IPS-NIHi11 (cell line): ENCODE results near the gene PEX7.
"Not testable (repeated sequence)": the region's sequence is repeated elsewhere in the genome, so short reads cannot be mapped to it uniquely, and the experiment has no call there.

Experiments
- DNase-seq: peaks from one replicate; pipeline ENCODE4 v3.0.0; 2012; ENCODE audit warnings: mixed read lengths, low spot score

Gene PEX7

DNA sequence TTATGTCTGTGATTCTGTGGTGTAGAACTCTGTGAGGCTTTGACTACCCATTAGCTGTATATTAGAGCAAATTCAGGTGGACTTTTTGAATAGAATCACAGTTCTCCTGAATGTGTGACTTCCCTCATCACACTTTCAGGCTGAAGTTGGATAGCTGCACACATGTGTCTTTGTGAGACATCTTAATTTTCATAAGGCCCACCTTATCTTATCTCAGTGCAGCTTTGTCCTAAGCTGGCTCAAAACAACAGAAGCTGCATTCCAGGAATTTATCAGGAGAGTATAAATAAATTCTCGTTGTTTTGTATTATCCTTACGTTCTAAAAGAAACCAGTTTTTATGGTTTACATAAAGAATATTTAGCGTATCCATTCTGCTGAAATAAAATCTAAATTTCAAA, 73.5 kb downstream of the PEX7 start:
- DNase-seq = no peak

DNA sequence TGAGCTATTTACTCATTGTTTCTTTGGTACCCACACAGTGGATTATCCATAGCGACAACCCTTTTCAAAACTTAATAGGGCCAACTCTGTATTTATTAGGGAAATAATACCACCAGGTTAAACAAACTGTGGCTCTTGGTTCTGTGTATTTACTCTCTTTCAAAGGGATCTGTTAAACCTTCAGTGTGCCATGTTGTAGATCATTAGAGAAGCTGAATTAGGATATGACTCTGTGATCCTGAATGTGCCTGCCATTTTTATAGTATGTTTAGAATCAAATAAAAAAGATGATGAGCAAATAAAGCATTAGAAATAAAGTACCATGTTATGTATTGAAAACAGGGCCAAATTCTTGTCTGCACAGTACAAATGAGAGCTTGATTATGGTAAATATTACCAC, 74.7 kb downstream of the PEX7 start:
- no peak for DNase-seq

DNA sequence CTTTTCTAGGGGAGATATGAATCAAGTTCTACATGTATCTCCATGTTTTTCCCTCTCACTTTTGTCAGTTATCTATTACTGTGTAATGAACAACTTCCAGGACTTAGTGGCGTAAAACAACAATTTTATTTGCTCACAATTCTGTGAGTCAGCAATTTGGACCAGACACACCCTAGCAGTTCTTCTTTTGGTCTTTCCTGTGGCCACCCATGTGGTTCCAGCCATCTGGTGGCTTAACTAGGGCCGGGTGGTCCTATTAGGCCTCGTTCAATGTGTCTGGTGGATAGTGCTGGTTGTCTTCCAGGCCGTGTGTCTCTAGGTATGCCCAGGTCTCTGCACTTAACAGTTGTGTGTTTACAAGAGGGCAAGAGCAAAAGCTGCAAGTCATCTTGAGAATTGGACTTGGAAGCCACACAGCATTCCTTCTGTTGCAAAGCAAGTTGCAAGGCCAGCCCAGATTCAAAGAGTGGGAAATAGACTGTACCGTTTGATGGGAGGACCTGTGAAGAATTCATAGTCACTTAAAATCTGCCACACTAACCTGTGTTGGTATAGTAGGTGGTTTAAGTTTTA, 78.9 kb downstream of the PEX7 start:
- DNase-seq = no peak

DNA sequence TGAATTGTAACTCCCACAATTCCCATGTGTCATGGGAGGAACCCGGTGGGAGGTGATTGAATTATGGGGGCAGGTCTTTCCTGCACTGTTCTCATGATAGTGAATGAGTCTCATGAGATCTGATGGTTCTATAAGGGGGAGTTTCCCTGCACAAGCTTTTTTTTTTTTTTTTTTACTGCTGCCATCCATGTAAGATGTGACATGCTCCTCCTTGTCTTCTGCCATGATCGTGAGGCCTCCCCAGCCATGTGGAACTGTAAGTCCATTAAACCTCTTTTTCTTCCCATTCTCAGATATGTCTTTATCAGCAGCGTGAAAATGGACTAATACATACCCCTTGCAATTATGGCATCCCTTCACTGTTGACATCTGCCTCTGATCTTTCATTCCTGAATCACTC, 82.1 kb downstream of the PEX7 start:
- DNase-seq = not testable (repeated sequence)

DNA sequence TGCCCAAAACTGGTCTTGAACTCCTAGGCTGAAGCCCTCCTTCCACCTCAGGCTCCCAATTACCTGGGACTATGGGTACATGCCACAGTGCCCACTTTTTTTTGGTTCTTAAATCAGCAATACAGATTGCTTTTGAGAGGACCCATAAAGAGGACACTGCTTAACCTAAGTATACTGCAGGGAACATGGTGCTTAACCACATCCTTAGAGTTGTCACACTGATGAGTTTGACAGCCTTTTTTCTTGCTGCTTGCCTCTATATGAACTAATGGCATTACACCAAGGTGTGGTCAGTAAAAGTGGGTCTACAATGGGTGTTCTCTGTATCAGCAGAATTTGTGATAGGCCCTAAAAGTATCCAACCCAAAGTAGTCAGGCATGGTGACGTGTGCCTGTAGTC, 92.6 kb downstream of the PEX7 start:
- DNase-seq = no peak

DNA sequence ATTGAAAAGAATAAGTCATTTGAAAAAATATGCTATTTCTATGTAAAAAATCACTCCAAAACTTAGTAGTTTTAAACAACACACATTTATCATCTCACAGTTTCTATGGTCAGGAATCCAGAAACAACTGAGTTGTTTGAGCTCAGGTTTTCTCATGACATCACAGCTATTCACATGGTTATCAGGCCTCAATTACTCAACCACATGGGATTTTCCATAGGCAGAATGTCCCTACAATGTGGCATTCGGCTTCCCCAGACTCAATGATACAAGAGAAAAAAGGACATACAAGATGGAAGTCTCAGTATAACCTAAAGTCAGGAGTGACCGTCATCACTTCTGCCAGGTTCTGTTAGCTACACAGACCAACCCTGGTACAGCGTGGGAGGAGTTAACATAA, 96.3 kb downstream of the PEX7 start:
- no peak for DNase-seq

DNA sequence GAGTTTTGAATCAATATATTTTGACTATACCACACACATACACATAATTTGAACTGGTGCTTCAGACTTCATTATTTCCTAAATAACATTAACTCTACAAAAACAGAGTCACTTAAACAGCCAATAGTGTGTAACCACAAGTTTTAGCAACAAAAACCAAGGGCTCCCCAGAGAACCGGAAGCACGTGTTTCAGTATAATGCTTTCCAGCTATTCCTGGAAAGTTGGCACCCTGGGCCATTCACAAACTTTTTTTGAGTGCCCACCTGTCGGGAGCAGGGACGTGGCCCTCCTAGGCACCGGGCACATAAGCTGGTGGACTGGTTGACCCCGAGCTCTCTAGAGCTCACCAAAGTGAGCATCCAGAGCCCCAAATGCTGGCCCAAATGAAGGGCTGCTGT, 97.8 kb downstream of the PEX7 start:
- DNase-seq = no peak

DNA sequence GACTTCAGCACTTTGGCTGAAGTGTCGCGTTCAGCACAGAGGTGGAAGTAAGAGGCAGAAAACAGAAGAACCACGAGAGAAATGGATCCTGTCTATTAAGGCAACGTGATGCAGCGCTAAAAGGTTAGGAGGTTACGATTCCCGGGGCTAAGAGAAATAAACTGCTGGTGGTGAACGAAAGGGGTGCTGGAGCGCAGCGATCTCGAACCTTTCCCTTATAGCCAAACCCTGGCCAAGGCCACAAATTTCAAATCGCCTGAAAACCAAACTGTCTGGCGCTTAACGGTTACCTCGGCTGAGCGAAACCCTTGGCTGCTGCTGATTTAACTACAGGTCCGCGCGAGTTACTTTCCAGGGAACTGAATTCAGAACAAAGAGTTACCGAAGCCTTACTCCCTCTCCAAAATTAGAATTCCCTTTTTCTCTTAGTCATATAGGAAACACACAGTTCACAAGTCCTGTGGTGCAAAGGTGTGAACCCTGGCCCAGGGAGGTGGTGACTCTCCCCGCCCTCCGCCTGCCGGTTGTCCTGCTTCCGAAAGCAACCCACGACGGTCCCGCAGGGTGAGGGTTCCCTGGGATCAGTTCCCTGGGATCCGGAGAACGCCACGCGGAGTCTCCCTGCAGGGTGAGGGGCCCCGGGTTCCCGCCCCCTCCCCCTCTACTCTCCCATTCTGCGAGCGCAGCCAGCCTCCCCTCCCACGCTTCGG, 98.4 kb downstream of the PEX7 start:
- DNase-seq = peak; percentile 21

DNA sequence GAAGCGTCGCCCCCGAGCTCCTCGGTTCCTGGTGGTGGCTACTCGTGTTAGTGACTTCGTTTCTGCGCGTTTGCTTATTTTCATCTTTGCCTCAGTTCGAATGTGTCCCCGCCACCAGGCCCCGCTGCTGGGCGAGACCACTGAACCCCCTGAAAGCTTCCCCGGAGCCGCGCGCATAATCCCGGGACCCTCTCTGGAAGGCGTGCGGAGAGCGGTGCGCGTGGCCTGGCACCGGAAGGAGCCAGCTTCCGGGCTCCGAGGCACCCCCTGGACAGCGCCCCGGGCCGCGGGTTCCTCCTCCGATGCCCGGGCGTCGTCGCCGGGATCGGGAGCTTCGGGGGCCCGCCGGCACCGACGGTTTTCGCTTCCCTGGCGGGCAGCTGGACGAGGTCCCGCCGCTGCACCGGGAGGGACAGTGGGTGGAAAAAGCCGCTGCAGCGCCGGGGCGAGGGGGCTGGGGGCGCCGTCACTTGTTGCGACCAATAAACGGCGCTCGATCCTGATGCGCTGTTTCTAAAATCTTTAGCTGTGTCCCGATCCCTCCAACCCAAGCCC, 99.1 kb downstream of the PEX7 start:
- DNase-seq = peak; percentile 60

DNA sequence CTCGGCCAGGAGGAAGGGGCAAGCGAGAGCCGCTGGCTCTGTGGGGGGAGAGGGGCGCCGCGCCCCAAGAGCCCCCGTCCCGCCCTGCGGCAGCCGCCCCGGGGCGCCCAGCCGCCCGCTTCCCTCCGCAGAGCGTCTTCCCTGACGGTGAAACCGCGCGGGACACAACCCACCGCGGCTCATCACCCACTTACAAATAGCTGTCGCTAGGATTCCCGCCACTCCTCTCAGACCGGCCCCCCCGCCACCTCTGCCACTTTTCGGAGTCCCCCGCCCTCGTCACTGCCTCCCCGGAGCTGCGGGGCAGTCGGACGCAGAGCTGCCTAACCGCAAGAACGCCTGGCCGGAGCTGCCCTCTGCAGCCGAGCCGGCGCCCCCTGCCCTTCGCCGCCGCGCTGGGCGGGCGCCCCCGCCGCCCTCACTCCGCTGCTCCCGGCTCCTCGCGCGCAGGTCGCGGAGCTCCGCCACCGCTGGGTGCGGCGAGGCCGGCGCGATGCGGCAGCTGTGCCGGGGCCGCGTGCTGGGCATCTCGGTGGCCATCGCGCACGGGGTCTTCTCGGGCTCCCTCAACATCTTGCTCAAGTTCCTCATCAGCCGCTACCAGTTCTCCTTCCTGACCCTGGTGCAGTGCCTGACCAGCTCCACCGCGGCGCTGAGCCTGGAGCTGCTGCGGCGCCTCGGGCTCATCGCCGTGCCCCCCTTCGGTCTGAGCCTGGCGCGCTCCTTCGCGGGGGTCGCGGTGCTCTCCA, 99.7 kb downstream of the PEX7 start, which contains the start of gene SLC35D3:
Gene SLC35D3 (plus strand): TSS at position 366 of the 749 bp plus-strand sequence. CDS start 128 bp downstream, at position 494.
- DNase-seq = peak; percentile 66

DNA sequence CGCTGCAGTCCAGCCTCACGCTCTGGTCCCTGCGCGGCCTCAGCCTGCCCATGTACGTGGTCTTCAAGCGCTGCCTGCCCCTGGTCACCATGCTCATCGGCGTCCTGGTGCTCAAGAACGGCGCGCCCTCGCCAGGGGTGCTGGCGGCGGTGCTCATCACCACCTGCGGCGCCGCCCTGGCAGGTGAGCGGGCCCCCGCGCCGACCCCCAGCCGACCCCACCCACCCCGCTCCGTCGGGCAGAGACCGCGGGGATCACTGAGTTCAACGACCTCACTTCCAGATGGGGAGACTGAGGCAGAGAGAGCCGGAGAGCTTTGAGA, 100.3 kb downstream of the PEX7 start:
- DNase-seq = no peak

DNA sequence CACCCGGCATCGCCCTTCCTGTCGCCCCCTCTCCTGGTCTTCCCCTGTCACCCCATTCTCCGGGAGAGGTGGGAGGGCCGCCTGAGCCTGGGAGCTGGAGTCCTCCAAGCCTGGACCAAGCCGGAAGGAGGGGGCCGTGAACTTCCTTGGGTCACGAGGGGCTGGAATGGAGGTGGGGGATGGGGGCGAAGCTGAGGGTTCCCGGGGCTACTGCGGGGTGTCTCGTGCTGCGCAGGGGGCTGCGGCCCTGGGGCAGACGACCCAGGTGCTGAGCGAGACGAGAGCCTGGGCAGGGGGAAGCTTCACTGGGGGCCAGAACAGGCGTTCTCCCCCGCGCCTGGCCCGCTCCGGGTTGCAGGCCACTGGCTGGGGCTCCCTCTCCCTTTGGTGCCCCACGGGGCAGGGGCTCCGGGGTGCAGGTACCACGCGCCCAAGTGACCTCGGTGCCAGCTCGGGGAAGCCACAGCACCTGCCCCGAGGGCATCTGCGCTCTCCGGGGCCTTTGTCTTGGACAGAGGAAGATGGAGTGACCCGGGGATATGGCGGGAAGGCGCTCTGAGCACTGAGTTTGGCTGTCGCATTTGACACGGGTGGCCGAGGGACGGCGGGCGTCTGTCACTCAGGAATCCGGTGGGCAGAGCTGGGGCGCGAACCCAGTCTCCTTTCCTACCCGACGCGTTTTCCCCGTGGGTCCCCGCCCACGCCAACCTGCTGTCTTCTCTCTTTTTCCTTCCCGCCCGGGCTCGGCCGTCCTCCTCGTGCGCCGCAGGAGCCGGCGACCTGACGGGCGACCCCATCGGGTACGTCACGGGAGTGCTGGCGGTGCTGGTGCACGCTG, 100.9 kb downstream of the PEX7 start:
- DNase-seq = peak; percentile 49

DNA sequence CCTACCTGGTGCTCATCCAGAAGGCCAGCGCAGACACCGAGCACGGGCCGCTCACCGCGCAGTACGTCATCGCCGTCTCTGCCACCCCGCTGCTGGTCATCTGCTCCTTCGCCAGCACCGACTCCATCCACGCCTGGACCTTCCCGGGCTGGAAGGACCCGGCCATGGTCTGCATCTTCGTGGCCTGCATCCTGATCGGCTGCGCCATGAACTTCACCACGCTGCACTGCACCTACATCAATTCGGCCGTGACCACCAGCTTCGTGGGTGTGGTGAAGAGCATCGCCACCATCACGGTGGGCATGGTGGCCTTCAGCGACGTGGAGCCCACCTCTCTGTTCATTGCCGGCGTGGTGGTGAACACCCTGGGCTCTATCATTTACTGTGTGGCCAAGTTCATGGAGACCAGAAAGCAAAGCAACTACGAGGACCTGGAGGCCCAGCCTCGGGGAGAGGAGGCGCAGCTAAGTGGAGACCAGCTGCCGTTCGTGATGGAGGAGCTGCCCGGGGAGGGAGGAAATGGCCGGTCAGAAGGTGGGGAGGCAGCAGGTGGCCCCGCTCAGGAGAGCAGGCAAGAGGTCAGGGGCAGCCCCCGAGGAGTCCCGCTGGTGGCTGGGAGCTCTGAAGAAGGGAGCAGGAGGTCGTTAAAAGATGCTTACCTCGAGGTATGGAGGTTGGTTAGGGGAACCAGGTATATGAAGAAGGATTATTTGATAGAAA, 101.7 kb downstream of the PEX7 start:
- DNase-seq = no peak

DNA sequence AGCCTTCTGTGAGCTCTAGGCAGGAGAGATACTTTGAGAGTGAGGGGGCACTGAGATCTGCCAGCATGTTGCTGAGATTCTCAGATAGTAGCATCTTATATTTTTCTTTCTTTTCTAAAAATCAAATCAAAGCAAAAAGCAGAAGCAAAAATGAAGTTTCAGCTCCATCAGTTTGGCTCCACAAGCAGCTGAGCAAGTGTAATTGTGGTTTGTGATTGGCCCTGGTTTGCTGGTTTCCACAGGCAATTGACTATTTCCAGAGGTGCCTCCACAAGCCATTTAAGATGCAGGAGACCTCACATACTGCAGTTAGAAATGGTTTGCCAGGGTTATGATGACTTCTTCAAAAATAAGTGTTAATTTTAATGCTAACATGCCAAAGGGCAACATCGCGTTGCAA, 104.0 kb downstream of the PEX7 start:
- DNase-seq = no peak

DNA sequence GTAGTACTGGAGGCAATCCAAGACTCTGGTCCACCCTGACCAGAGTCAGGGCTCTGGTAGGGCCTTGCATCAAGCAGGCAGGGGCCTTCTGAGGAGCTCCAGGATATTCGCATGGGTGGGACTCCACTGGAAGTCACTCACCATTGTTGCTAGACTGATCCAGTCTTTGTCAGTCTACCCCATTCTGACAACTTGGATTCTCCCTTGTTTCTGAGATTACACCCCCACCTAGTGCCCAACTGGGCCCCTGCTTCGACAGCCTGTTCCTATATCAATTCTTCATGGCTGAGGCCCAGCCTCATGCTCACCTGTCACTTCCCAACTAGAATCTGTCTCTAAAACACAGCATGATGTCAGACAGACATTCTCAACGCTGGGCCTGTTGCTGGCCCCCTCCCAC, 104.9 kb downstream of the PEX7 start:
- peak; percentile 51 for DNase-seq

DNA sequence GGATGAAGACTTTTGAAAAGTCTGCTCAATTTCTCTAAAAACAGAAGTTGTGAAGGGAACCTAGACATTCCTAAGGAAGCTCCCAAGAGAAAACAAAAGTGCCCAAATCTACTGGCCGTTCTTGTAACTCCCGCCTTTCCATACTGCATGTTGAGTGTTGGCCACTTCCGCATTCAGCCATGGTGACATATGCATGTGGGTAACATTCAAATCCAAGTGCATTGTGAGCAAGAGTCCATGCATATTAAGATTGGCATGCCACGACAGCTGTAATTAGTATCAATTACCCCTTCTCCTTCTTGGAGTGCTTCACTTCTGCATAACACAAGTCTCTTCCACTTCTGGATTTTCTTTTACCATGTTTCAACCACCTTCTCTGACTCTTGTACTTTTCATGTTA, 108.1 kb downstream of the PEX7 start:
- DNase-seq = no peak

DNA sequence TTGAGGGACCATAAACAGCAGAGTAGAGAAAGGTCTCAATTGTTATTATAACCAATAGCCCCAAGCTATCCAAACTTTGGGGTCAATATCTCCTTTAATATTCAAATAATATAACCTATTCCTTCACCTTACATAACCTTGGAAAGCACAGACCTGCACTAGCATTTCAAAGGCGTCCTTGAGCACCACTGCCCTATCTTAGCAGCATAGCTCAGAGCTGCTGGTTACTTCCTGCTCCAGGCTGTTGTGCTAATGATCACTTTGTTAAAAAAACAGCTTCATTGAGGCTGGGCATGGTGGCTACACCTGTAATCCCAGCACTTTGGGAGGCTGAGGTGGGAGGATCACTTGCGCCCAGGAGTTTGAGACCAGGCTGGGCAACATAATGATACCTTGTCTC, 110.2 kb downstream of the PEX7 start:
- no peak for DNase-seq

DNA sequence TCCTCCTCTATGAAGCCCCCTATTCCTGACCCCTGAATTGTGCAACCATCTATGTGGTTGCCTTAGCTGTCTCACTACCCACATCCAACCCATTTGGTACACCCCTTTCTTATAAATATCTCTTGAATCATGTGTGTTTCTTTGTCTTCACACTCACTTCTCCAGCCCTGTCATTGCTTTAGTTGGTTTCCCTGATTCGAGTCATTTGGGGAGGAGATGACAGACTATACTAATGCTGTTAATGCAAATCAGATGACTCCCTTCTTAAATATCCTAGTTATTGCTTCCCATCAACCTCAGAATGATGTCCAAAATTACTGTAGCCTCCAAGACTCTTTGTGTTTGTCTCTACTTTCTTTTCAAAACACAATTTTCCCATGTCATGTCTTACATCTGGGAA, 122.7 kb downstream of the PEX7 start:
- DNase-seq = no peak

DNA sequence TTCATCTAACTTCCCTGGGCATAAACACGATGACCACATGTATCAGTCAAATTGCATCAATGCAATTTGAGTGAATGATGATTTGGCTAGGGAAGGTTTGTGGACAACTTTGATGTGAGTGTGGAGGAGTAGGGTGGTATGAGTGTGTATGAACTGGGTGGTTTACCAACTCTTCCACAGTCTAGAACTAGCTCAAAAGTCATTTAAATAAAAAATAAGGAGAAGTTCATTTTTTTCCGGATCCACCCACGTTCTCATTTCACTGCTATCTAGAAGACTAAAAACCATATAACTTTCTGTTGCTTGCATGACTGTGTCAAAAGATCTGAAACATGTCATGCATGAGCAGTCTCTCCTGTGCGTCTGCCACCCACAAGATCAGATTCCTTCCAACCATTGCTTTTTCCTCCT, 123.3 kb downstream of the PEX7 start:
- DNase-seq = no peak

DNA sequence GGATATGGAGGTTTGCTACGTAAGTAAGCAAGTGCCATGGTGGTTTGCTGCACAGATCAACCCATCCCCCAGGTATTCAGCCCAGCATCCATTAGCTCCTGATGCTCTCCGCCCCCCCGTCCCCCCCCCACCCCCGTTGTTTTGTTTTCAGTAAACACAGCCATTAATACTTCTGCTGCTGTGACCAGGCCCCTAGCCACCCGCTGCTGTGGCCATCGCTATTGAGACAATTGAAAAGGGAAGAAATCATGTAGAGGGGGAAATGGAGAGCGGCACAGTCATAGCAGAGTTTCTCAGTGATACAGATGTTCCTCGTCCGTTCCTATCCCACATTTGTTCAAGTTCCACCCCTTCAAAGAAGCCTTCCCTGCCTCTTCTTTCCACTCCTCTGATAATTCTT, 124.6 kb downstream of the PEX7 start:
- peak; percentile 54 for DNase-seq

DNA sequence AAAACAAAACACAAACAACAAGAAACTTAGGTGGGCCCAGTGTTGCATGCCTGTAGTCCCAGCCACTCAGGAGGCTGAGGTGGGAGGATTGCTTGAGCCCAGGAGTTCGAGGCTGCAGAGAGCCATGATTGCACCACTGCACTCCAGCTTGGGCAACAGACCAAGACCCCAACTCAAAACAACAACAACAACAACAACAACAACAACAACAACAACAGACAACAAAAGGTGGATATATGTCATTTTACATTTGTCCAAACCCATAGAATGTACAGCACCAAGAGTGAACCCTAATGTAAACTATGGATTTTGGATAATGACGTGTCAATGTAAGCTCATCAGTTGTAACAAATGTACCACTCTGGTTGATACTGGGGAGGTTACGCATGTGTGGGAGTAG, 127.6 kb downstream of the PEX7 start:
- not testable (repeated sequence) for DNase-seq
